Fibroblast of skin of scalp (primary cell): ENCODE measurements around the gene HDAC7.
"Not testable (repeated sequence)": the region's sequence is repeated elsewhere in the genome, so short reads cannot be mapped to it uniquely, and the experiment has no call there.

Source experiments
- DNase-seq: peaks from one replicate; pipeline ENCODE4 v3.0.0-alpha.2; 2013

Gene HDAC7

GRCh38 chr12:47828008-47828975, 8.6 kb upstream of the HDAC7 start:
- DNase-seq: no peak

DNA sequence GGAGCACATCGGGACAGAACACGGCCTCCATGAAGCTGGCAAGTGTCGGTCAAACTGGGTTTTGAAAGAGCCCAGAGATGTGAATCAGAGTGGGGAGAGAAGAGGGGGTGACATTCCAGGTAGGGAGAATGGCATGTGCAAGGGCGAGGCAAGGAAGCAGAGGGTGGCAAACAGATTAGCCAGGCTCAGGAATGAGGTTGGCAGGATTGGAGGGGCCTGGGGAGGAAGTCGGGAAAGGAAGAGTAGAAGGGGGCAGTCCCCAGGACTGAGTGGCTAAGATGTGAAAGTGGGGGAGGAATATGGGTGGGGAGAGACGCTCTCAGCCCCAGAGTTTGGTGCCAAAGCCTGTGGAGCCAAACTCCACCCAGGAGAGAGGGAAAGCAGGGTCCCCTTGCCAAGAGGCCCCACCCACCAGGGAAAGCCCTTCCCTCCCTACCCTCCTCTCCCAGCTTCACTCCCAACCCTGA, 5.5 kb upstream of the HDAC7 start:
- no peak for DNase-seq

DNA sequence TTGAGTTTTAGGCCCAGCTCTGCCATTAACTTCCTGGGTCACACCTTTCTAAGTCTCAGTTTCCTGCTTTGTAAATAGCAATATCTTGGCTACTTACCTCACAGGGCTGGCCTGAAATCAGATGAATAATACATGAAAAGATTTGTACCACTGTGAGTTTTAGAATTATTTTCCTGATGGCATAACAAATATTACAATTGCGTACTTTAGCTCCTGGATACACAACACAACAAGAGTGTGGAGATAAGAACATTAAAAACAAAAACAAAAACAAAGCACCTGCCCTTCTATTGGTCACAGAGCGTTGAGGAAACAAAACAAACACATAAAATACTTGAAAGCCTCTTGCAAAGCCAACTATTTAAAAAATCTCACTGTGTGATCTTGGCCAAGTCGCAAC, 4.9 kb upstream of the HDAC7 start:
- DNase-seq: no peak

- DNase-seq: no peak
Measured at GRCh38 chr12:47824198-47824597, 4.5 kb upstream of the HDAC7 start.

DNA sequence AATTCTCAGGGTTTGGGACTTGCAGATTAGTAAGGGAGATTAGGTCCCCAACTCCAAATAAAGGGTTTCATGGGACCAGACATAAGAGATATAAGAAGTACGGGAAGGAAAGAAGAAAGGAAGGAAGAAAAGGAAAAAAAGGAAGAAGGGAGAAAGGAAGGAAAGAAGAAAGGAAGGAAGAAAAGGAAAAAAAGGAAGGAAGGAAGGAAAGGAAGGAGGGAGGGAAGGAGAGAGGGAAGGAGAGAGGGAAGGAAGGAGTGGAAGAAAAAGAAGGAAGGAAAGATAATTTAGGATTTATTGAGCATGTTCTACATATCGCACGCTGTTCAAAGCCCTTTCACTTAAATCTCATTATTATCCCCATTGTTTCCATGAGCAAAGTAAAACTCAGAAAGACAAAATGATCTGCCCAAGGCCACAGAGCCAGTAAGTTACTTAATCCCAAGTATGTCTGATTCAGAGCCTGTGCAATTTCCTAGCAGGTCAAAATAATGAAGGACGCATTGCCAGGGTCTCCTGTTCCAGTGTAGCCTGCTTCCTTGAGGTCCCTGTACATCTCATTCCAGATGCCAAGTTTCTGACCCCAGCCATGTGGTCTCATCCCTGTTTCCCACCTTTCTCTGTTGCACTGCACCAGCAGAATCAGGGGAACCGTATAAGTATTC, 3.9 kb upstream of the HDAC7 start:
- DNase-seq: no peak

DNA sequence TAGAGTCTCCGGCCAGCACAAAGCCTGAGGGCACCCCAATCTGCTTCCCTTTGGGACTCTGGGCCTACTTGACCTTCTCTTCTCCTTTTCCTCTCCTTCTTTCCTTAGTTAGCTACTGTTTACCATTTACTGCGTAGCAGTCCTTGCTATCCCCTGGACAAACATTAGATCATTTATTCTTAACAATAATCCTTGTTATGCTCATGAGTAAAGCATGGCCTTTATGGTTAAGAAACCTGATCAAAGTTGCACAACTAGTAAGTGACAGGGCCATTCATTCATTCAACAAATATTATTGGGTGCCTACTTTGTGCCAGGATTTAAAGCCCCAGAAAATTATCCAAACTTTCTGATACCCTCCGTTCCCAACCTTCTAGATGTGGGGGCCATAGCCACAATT, 3.2 kb upstream of the HDAC7 start:
- no peak for DNase-seq

GRCh38 chr12:47822401-47822800, 2.7 kb upstream of the HDAC7 start:
- no peak for DNase-seq

DNA sequence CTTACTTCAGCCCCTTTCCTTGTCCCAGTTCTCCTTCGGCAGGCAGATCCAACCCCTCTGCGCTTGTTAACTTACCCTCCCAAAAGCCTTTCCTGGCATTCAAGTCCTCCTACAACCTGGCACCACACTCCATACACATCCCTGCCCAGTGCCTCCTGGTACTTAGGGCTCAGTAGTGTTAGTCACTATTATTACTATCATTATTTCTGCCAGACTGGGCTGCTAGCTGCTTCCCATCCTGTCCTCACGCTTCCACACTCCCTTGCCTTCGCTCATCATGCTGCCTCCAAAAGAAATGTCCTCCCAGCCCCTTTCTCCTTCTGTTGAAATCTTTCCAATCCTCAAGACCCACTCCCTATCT, 1.6 kb upstream of the HDAC7 start:
- no peak for DNase-seq

- DNase-seq: peak; percentile 99
Measured at GRCh38 chr12:47820631-47821345, 1.1 kb upstream of the HDAC7 start.

DNA sequence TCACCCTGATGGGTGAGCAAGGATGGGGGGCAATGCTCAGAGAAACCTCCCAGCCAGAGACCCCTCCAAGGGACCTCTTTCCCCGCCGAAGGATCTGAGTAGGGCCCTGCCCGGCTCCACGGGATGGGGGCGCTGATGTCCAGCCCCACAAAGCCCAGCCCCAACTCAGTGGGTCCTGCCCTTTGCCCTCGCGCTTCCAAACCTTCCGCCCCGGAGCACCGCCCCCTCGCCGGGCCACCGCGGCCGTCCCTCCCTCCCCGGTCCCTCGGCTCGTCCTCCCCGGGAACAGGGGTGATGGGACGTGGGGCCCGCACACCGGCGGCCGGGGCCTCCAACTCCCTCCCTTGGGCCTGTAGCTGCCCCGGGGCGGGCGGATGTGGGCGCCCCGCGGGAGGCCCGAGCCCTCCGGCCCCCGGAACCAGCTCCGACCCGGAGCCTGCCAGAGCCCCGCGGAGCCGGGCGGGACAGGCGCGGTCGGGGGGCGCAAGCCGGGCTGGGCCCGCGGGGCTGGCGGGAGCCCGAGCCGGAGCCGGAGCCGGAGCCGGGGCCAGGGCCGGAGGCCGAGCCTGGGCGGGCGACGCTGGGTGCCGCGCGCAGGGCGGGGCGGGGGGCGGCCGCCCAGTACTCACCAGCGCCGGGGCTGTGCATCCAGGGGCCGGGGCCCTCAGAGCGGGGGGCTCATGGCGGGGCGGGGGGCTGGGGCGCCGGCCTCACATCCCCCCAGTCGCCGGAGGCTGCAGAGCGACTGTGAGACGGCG, 386 bp downstream of the HDAC7 start:
- DNase-seq: no peak

DNA sequence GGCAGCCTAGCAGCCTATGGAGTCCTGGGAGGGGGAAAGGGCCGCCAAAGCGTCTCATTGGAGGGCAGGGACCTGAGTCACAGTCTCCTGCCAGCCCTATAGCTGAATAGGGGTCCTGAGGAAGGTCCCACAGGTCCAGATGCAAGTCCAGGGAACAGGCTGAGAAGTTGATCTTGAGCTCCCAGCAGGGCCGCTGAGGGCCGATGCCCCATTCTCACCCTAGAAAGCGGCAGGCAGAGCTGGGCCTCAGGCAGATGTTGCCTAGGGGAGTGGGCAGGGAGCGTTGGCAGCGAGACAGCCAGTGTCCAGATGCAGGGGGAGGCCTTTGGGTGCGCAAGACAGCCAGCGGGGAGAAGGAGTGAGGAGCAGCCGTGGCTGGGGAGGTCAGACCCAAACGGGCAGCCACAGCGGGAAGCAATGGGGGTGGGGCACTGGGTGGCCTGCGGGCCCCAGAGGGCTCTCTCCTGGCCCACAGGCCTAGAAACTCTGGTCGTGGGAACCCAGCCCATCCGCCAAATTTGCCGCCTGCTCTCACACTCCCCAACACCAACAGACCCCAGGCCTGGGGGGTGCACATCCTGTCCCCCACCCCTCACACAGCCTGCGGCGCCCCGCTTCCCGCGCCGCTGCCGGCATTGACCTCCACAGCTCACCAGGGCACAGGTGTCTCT, 1.1 kb downstream of the HDAC7 start:
- DNase-seq: no peak

DNA sequence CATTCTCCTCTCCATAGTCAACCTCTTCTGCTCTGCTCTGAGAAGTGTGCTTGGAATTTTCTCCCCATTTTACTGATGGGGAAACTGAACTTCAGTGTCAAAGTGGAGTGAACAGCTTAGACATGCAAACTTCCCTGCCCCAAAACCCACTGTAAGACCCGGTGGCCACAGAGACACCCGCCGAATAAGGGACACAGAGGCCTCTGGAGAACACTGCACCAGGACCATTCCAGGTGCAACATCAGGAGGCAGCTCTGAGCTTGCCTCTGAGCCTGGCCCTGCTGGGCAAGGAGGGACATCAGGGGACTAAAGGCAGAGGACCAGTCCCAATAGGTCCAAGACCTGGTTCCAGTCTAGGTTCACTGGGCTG, 1.7 kb downstream of the HDAC7 start:
- DNase-seq: no peak

DNA sequence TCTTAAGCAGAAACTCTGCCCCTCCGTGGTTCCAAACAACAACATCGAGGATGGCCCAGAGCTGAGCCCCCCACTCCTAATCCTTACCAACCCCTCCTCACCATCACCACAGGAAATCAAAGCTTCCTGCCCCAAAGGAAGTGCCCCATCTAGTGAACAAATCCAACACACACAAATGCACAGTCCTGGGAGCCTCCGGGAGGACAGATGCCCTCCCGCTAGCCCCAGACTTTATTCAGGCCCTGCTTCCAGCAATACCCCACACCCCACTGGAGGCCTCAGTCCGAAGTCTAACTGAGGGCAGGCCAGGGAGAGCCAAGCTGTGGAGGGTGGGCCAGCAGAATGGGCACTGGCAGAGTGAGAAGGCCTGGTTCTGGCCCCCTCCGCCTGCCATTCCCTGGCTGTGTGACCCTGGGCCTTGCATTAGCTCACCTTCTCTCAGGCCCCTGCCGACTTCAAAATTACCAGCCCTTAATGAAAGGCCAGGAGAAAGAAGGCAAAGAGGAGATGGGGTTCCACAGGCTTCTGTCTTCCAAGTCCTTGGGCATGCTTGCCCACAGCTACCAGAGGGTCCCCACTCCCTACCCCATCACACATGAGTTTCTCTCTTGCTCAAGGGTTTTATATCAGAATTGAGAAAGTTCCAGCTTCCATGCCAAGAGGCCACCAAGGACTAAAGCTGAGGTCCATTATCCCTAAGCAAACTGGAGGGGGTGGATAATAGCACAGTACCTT, 2.3 kb downstream of the HDAC7 start:
- DNase-seq: no peak

GRCh38 chr12:47816403-47817271, 3.1 kb downstream of the HDAC7 start:
- no peak for DNase-seq

DNA sequence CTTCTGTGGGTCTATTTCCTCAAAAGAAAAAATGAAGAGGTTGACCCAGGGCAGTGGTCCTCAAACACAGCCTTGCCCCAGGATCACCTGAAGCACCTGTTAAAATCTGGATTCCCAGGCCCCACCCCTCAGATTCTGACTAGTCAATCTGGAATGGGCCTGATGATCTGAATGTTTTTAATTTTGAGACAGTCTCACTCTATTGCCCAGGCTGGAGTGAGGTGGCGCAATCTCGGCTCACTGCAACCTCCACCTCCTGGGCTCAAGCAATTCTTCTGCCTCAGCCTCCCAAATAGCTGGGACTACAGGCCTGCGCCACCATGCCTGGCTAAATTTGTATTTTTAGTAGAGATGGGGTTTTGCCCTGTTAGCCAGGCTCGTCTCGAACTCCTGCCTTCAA, 4.3 kb downstream of the HDAC7 start:
- DNase-seq: not testable (repeated sequence)

GRCh38 chr12:47814539-47815170, 5.0 kb downstream of the HDAC7 start:
- no peak for DNase-seq

DNA sequence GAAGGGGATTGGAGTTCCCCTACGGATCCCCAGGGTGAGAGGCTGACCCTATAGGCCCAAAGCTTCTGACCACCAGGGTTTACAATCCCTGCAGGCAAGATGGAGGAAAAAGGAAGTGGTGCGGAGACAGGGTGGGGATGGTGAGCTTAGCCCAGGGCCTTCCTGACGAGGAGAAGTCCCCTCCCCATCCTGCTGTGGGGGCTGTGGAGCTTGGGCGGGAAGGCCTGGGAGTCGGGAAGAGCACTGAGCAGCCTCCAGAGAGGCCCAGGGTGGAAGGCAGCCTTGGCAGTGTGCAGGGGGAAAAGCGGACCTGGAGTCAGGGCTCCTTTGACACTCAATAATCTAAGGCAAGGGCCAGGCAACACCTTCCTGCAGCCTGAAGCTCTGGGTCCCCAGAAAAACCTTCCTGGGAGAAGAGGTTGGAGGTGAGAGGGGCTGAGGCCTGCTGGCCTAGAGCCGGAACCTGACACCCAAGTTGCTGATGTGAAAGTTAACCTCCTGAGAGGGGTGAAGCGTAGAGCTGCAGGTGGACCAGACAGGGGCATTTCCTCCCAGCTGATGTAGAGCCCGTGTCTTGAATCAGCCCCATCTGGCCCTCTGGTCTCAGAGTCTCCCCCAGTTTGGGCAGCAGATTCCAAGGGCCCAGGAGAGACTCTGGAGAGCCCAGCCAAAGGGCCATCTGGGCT, 6.0 kb downstream of the HDAC7 start:
- DNase-seq: no peak

DNA sequence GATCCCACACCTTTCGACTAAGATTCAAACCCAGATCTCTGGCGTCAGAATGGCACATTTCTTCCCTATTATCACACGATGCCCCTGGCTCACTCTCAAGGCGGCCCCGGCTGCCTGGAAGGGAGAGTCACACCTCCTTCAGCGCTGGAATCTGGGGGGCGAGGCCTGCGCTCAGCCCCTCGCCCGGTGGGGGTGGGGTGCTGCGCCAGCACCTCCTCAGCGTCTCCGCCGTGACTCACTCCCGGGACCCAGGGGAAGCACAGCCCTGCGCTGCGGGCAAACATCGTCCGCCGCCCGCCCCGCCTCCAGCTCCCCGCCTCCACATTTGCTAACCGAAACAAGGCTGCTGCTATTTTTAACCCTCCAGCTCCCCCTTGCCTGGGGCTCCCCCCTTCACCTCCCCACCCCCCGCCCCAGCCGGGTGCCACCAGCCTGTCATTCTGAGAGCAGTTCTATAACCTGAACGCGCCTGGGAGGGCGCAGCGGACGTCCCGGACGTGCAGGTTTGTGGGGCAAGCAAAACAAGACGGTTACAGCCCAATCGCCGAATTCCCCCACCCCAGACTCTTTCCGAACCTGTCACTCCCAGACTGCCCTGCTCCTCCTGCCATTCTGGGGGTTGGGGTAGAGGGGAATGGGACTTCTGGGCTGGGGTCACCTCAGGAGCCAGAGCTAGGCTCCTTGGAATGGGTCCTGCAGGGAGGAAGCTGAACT, 6.7 kb downstream of the HDAC7 start:
- peak; percentile 96 for DNase-seq
